Lower lobe of right lung (tissue), 2 donors: ENCODE data around the gene CCDC33. TPM values are rescaled to one million over a fixed set of nuclear protein-coding genes. Genes with fewer than 3 reads are reported as not detected.
A peak's percentile ranks its signal among the peaks of the same experiment; 100 is the strongest.

ENCODE experiments used
- ATAC-seq, 2 donors: fragments of 200-7000 bp; cut with Tn5 transposase; one replicate each; pipeline ENCODE4 v1.9.1; 2020 to 2022; ENCODE audit warnings: mild to moderate bottlenecking in 2 of 2, moderate library complexity in 2 of 2
- DNase-seq: peaks from one replicate; pipeline ENCODE4 v3.0.0-alpha.2; 2020
- H3K27ac ChIP-seq: fragments of 200-600 bp; one replicate; pipeline ENCODE4 v1.8.0; 2022
- H3K27me3 ChIP-seq: fragments of 200-600 bp; one replicate; pipeline ENCODE4 v1.8.0; 2022; ENCODE audit warnings: low read depth
- H3K36me3 ChIP-seq: fragments of 200-600 bp; one replicate; pipeline ENCODE4 v1.8.0; 2022; ENCODE audit warnings: mild to moderate bottlenecking
- H3K4me1 ChIP-seq: fragments of 200-600 bp; one replicate; pipeline ENCODE4 v1.8.0; 2022
- H3K4me3 ChIP-seq: fragments of 200-600 bp; one replicate; pipeline ENCODE4 v1.8.0; 2022; ENCODE audit warnings: mild to moderate bottlenecking
- H3K9me3 ChIP-seq: fragments of 200-600 bp; one replicate; pipeline ENCODE4 v1.8.0; 2022
- intact Hi-C: fragments of 100-400 bp; cut with DNase I; formaldehyde crosslinking; loops from one replicate; pipeline ENCODE4 v1.11.0; 2022
- total RNA-seq: library from RNA; stranded (reverse); fragmentation: NEBNext Ultra II Directional; extraction: Animal tissue kit (Norgen Biotek cat#: 25700); gene quantifications from one replicate; pipeline ENCODE4 v1.2.1, GENCODE V29; 2021
- TF ChIP-seq, protein P1 (sequence below): fragments of 200-600 bp; IDR thresholded peaks from one replicate; pipeline ENCODE4 v1.8.0; 2022; ENCODE audit warnings: antibody characterized with exemption, mild to moderate bottlenecking
- donor health status: DM: no; HTN: yes; CAD: no; lungs with severe emphysema.

CCDC33 gene
- total RNA-seq, 1 donor from 2014 or later, result 5.9 TPM

DNA sequence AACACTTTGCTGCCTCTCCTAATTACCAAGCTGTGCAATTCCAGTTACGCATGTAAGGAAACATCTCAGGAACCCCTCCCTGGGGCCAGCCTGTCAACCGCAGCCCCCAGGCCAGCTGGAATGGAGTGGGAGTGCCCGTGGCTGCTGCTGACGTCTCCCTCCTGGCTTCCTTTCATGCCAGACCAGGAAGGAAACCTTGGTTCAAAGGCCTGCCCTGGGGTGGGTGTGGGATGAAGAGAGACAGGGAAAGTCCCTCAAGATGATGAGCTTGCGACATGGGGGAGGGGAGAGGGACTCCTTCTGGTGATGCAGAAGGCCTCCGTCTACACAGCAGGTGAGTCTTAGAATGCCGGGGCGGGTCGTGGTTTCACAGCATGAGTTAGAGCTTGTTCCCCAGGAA, 142.7 kb downstream of the CCDC33 start:
- DNase-seq (no peak), ATAC-seq (no peak)
- TF ChIP-seq, protein P1, sequence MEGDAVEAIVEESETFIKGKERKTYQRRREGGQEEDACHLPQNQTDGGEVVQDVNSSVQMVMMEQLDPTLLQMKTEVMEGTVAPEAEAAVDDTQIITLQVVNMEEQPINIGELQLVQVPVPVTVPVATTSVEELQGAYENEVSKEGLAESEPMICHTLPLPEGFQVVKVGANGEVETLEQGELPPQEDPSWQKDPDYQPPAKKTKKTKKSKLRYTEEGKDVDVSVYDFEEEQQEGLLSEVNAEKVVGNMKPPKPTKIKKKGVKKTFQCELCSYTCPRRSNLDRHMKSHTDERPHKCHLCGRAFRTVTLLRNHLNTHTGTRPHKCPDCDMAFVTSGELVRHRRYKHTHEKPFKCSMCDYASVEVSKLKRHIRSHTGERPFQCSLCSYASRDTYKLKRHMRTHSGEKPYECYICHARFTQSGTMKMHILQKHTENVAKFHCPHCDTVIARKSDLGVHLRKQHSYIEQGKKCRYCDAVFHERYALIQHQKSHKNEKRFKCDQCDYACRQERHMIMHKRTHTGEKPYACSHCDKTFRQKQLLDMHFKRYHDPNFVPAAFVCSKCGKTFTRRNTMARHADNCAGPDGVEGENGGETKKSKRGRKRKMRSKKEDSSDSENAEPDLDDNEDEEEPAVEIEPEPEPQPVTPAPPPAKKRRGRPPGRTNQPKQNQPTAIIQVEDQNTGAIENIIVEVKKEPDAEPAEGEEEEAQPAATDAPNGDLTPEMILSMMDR, result no peak
- intact Hi-C loops, result no loop called here
- peaks cover 23% of the 10 kb centered on the region for H3K4me1 ChIP-seq
- no peak overlapping the region for H3K4me3 ChIP-seq
- H3K27me3 ChIP-seq, result no peaks in the 10 kb centered on the region
- H3K9me3 ChIP-seq, result no peaks in the 10 kb centered on the region
- no peak overlapping the region for H3K27ac ChIP-seq
- no peaks in the 10 kb centered on the region for H3K36me3 ChIP-seq

DNA sequence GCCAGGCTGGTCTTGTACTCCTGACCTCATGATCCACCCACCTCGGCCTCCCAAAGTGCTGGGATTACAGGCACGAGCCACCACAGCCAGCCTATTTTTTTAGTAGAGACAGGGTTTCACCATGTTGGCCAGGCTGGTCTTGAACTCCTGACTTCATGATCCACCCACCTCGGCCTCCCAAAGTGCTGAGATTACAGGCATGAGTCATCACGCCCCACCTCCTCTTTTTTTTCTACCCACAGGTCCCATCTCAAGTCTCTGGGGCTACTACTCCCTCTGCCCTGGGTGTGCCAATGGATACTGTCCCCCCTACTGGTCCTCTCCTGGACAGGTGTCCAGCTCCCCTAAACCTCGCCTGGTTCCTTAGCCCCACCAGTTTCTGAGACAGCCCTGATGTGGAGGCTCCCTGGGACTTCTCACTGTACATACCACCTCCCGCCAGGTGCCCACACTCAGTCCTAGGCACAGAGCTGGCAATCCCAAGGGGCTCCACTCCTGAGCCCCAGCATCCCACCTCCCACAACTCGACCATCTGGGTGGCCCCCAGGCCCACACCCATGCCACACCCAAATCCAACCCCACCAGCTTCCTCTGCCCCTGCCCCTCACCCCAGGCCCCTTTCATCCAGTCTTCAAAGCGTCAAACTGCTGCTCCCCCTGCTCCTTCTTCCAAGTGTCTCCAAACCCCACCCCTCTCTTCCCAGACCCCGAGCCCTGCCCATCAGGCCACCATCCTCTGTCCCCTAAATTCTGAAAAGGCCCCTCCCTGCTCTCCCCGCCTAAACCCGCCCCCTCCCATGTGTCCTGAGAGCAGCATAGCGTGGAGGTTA, 144.4 kb downstream of the CCDC33 start:
- ATAC-seq, result no peak

DNA sequence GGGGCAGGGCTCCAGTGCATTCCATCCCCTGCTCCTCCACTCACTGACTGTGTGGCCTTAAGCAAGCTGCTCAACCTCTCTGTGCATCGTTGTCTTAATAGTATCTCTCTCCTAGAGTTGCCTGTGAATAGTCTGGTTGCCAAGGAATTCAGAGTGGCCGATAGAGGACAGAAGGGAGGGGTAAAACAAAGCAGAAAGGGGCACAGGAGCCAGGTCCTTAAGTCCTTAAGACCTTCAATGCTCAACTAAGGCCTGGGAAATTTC, 145.0 kb downstream of the CCDC33 start:
- intact Hi-C loops, result loop anchor here (5.0 kb wide), 1 partner anchor 56 kb away; no protein-coding TSS in a partner anchor
- H3K4me3 ChIP-seq, result no peak overlapping the region
- TF ChIP-seq, protein P1, result no peak
- H3K36me3 ChIP-seq, result no peaks in the 10 kb centered on the region
- no peaks in the 10 kb centered on the region for H3K27me3 ChIP-seq
- ATAC-seq, result no peak
- H3K27ac ChIP-seq, result no peak overlapping the region
- H3K4me1 ChIP-seq, result peaks cover 33% of the 10 kb centered on the region
- H3K9me3 ChIP-seq, result no peaks in the 10 kb centered on the region
- no peak for DNase-seq

More for the DNA sequence above, 144.4 kb downstream of the CCDC33 start:
- Histone ChIP-seq H3K36me3 (no peaks in the 10 kb centered on the region), H3K27ac (no peak overlapping the region), H3K9me3 (no peaks in the 10 kb centered on the region), H3K4me1 (peaks cover 27% of the 10 kb centered on the region), H3K4me3 (no peak overlapping the region), H3K27me3 (no peaks in the 10 kb centered on the region)
- TF ChIP-seq, protein P1, result no peak
- no peak for DNase-seq
- intact Hi-C loops, result loop anchor here (5.0 kb wide), 1 partner anchor 57 kb away; no protein-coding TSS in a partner anchor

DNA sequence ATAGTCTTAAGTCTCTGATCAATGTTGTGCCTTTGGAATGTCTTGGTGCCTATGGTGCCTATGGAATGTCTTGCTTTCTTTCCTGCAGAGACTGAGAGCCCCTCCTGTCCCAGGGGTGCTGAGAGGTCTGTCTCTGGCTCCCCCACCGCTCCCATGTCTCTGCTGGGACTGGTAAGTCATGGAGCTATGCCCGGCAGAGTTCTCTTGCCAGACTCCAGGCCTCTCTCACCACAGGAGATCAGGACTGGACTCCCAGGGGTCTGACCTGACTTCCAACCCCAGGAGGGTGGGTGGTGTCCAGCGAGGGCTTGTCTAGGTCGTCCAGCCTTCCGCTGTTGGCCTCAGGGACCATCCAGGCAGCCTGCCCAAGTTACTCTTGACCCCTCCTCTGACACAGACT, 145.4 kb downstream of the CCDC33 start:
- Histone ChIP-seq H3K27ac (no peak overlapping the region), H3K36me3 (no peaks in the 10 kb centered on the region), H3K4me3 (no peak overlapping the region), H3K9me3 (no peaks in the 10 kb centered on the region), H3K4me1 (peaks cover 36% of the 10 kb centered on the region), H3K27me3 (no peaks in the 10 kb centered on the region)
- ATAC-seq (no peak), DNase-seq (no peak)
- intact Hi-C loops, result loop anchor here (5.0 kb wide), 1 partner anchor 56 kb away; no protein-coding TSS in a partner anchor
- TF ChIP-seq, protein P1, result no peak

DNA sequence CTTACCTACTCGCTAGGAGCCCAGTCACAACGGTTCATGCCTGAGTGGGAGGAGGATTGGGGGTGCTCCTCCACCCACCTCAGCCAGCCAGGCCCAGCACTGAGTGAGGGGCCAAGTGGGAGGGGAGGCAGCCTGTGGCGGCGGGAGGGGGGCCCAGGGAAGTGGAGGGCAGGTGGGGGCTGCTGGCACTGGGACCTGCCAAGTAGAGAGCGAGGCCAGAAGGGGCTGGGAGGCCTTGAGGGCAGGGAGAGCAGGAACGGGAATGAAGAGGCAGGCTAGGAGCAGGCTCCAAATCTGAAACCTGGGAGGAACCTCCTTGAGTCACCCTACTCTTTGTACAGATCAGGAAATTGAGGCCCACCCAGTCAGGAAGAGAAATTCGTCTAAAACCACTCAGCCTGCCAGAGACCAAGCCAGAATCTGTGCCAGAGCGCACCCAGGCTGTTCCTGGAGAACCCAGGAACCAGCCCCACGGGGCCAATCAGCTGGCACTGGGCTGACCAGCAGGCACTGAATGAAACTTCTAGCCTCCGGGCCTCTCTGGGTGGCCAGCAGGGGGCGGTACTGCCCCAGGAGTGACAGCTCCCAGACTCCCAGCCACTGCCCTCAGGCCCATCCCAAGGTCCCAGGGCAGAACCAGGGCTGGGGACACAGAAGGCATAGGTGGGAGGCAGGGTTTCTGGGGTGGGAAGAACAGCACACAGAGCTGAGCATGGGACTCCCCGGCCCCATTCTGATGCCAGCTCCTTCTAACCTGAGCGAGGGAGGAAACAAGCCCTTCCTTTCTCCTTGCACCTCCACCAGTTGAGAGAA, 146.1 kb downstream of the CCDC33 start:
- TF ChIP-seq, protein P1, result peak; percentile 98
- no peak overlapping the region for H3K27ac ChIP-seq
- peak; percentile 91 to 92 for ATAC-seq
- H3K36me3 ChIP-seq, result no peaks in the 10 kb centered on the region
- H3K27me3 ChIP-seq, result no peaks in the 10 kb centered on the region
- no peaks in the 10 kb centered on the region for H3K9me3 ChIP-seq
- H3K4me1 ChIP-seq, result peaks cover 39% of the 10 kb centered on the region
- no peak overlapping the region for H3K4me3 ChIP-seq
- intact Hi-C loops, result loop anchor here (5.0 kb wide), 1 partner anchor 55 kb away; no protein-coding TSS in a partner anchor
- peak; percentile 91 for DNase-seq
